IPS-NIHi11 (cell line): Measurements from ENCODE around the gene CDC42BPA.
"Not testable (repeated sequence)": the region's sequence is repeated elsewhere in the genome, so short reads cannot be mapped to it uniquely, and the experiment has no call there.

Source experiments
- DNase-seq: peaks from one replicate; pipeline ENCODE4 v3.0.0; 2012; ENCODE audit warnings: mixed read lengths, low spot score

CDC42BPA gene

DNA sequence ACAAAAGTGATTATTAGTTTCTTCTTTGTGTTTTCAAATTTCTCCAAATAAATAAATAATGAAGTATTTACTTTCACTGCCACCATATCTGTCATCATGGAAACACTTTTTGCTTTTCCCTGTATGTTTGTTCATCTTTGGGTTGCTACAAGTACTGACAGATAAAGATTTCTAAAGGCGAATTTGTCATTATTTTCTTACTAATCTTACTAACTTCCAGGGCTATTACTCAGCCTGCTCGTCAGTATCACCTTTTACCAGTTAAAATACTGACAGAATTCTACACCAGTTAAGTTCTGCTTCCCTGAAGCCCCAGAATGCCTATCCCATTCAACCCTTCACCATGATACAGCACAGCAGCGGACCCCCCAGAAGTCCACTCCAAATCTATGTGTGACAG, 106.1 kb downstream of the CDC42BPA start:
- DNase-seq: no peak

DNA sequence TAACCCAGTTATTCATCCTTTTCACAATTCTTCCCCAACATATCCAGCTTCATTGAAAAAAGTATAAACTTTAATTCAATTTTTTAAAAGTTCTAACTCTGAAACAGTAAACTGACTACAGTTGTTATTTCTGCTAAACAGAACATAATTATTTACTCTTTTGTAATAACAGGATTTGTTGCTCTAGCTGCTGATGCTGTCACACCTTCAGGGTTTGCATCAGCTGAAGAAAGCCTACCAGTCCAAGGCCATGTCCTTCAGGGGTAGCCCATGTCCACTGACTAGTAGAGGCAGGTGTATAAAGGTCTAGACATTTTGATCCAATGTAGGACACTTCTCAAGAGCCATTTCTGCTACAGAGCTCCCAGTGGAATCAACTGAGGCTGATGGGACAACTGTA, 107.7 kb downstream of the CDC42BPA start:
- no peak for DNase-seq

DNA sequence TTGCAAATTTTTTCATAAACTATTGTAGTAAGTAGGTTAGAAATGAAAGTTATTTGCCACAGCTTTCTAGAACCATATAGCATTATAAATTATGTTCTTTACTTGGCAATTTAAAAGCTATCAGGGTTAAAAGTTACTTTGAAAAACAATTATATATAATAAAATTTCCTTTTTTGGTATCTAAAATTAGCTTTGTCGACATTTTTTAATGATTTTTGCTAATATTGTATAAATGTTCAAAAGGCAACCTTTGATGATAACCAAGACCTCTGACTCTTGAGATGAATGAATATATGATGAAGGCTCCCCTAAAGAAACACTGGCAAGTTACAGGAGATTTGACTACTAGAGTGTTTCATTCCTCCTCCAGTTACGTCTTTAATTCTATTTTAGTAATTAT, 121.2 kb downstream of the CDC42BPA start:
- no peak for DNase-seq

DNA sequence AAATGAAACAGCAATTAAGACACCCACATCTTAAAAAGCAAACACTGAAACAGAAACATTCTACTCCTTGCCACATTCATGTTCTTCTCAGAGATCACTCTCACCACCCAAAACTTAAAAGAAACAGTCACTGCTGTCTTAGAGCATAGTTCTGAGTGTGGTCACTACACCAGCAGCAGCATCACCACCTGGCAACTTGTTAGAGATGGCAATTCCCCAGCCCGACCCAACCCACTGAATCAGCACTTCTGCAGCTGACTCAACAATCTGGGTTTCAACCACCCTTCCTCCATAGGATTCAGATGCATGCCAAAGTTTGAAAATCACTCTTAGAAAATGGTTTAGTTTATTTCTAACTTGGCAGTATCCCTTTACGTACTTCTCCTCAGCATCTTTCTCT, 126.1 kb downstream of the CDC42BPA start:
- DNase-seq: peak; percentile 8

DNA sequence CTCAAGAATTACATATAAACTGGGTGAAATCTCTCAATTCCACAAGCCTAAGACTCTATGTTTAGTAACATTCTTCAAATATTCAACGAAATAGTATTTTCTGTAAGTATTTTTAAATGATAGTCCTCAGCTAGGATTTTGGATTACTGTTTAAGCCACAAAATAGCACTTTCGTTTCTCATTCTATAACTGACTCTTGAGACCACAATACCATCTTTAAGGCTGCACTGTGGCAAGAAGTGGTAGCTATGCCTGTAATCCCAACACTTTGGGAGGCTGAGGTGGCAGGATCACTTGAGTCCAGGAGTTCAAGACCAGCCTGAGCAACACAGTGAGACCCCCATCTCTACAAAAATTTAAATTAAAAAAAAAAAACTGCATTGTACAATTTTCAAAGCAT, 126.7 kb downstream of the CDC42BPA start:
- no peak for DNase-seq

DNA sequence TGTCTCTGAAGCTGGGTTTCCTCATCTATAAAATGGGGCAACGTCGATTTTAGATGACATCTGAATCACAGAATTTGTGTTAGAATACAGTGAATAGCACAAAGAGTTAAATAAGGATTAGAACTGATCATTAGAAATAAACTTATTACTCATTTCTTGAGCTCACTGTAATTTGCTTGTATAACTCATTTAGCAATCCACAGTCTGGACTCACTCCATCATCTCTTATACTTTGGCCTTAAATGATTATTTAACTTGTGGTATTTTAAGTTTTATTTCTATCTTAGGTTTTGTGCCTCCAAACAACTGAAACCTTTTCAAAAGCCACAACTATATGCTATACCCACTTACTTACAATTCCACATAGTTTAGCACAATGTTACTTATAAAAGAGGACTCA, 128.0 kb downstream of the CDC42BPA start:
- DNase-seq: no peak

DNA sequence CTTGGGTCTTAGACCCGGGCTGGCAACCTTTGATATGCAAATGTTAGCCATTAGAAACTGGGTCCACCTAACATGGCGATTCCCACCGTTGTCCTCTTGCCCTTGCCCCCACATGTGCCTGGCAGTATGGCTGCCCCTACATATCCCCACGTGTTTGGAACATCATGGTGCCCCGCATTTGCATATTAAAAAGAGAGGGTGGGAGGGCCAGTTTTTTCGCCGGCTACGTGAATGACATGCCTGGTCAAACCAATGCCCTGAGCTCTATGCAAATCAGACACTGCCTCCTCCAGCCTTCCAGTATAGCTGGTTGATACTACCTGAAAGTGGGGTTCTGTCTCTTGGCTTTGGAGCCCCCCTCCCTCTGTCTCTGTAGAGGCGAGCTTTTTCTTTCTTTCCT, 133.0 kb downstream of the CDC42BPA start:
- DNase-seq: no peak

DNA sequence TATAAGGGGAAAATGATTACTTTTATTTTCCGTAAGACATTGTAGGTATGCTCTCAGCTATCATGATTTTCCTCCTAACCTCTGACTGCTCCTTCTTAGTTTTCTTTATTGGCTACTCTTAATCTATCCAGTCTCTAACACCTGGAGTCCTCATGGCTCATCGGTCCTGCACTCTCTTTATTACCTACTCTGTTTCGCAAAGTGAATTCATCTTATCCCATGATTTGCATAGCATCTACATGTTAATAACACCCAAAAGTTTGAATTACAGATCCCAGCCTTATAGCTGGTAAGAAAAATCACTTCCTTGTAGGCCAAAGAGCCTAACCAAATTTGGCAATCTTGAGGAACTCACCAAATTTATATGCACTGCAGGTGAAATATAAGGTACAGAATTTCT, 136.3 kb downstream of the CDC42BPA start:
- no peak for DNase-seq

DNA sequence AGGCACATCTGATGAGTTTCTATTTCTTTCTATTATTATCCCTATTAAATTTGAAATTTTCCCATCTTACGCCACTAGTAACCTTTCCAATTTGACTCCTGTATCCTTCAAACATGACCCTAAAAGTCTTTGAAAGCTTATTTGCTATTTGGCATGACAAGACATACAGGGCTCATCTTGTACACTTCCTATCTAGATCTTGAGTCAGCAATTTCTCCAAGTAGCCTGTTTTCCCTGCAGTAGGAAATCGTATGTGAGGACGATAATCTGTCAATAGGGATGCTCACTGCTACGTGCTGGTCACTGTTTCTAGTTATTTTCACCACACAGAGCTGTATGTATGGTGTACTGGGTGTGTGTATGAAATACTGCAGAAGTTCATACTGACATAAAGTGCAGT, 142.7 kb downstream of the CDC42BPA start:
- DNase-seq: no peak

DNA sequence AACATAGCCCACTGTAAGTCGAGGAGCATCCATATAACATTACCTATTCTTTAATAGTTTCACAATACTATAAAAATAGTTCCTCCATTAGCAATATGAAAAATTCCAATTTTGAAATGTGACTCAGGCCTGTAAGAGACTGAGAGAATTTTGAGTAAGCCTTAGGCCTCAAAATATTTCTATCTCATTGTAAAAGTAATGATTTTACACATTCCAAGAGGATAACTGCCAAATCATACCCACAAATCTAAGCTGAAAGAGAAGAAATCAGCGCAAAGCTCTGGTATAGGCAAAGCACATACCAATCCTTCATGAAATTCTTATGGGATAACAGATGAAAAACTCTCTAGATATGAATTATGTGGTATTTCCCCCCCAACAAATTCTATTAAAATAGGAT, 144.1 kb downstream of the CDC42BPA start:
- DNase-seq: no peak

DNA sequence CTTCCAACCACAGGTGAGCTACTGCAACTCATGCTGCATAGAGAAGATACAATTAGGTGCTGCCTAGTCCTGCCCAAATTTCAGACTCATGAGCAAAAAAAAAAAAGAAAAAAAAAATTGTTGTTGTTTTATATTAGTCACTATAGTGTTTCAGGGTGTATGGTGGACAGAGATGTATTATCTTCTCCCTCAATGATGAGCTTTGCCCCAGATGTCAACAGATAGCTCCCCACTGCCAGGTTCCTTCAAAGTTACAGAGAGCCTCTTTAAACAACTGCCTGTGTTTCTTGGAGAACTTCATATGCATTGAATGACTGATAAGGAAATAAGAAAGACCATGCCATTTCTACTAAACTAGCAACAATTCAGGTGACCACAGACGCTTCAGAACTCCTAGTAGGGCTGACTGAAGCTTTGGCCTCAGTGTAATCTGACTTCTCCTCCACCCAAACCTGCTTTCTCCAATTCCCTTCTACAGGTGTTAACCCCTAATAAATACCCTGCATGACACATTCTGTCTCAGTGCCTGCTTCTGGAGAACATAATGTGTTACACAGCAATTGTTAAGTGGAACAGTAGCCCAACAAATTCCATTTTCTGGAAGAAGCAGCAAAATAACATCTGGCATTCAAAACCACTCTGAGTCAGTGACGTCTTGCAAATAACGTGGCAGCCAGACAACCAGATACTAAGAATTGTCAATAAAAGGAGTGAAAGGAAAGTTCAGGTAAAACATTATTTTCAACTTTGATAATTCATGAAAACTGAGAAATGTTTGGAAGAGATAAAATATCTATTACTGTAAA, 147.7 kb downstream of the CDC42BPA start:
- no peak for DNase-seq

DNA sequence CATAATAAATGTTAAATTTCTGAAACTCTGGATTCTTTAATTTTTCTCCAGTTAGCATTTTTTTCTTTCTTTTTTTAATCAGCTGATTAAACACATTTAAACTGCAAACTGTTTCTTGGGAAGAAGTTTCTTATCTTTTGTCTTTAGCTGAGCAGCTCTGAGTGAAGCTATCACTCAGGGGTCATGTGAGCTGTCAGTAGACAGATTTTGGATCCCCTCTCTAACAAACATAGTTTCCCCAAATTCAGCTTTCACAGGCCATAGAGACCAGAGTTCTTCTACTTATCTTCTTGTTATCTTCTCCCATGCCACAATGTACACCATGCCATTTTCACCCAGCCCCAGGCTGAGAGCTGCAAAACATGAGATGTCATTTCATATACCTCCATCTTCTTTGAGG, 148.9 kb downstream of the CDC42BPA start:
- DNase-seq: no peak

DNA sequence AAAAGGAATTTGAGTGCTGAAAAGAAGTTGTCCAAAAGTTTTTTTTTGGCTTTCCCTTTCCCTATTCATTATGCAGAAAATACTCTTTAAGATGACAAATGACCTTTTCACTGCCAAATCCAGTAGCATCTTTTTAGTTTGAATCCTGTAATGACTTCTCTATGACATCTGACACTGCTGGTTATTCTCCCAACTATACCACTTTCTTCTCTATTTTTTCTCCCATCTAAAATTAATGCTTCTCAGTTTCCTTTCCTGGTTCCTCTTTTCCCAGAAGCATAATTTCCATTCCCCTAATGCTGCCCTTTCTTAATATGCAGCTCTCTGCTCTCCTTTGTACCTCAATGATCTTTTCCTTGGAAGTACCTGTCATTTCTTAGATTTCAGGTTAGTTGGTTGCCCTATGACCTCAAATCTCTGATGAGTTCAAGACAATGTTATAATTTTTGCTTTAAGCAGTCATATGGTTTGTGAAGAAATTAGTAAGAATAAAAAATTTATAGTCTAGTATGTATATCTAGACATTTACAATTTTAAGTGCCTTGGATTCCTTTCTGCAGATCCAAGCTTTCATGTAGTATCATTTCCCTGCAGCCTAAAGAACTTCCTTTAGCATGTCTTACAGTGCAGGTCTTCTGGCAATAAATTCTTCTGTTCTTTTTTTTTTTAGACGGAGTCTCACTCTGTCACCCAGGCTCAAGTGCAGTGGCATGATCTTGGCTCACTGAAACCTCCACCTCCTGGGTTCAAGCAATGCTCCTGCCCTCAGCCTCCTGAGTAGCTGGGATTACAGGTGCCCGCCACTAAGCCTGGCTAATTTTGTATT, 150.8 kb downstream of the CDC42BPA start:
- DNase-seq: no peak

DNA sequence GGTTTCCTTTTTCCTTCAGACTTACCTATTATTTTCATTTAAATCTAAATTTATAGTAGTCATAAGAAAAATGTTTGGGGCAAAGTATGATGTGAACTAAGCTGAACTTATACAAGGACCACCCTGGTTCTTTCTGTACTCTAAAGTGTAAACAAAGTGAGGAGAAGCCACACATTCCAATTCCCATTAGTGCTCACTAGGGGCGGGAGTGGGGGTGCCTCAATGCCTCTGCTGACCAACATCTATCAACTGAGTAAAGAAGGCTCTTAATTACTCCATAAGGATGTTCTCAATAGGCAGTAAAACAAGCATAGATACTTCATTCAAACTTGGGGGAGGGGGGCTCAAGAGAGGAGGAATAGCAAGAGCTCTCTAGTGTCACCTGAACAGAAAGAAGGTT, 151.7 kb downstream of the CDC42BPA start:
- peak; percentile 26 for DNase-seq

DNA sequence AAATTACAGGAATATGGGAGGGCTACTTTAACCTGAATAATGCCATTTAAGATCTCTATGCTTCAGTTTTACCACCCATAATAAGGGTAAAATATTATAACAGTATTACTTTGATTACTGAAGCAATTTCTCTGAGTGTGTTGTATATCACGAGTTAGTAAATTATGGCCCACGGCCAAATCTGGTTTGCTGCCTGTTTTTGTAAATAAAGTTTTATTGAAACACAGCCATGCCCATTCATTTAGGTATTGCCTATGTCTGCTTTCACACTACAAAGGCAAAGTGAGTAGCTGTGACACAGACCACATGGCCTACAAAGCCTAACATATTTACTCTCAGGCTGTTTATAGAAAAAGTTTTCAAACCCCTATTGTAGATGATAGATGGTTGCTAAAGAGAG, 156.8 kb downstream of the CDC42BPA start:
- DNase-seq: no peak

DNA sequence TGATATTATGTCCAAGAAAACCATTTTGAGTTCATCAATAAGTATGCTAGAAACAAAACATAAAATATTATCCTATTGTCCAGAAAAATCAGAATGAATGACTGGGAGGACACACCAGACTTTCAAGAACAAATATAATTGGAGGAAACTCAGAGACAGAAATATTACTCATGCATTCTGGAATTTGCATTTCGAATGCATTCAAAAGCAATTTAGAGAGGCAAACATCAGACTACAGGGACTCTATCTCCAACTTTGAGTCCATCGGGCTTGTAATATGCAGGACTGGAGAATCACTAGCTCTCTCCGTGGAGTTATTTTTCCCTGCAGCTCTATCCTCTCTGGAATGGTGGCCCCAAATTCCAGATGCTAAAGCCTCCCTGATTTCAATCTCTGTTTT, 161.8 kb downstream of the CDC42BPA start:
- DNase-seq: no peak

DNA sequence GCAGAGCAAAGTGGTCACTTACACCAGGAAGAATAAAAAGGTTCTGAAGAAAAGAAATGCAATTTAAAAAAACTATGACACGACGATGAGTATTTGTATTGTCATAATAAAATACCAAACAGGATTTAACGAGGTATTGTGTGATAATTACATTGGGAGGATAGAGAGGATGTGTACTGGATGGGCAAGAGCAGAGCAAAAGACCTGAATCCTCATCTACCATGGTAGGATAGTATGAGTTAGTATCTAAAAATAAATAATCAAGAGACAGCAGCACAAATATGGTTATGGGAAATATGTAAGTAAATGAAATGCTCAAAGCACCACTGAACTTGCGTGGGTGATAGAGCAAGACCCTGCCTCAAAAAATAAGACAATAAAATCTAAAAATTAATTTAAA, 162.6 kb downstream of the CDC42BPA start:
- DNase-seq: no peak

DNA sequence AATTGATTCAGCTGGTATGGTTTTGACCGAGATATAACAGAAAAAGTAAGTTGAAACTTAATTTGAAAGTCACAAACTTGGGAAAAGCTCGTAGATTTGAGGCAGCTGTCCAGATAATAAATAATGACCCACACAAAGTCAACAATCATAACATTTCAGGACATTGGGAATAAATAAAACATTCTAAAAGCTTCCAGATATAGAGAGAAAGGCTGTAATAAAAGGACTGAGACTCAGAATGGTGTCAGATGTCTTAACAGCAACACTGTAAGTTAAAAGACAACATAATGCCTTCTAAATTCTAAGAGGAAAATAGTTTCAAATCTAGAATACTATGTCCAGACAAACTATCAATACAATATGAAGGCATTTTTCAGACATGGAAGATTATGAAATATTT, 163.3 kb downstream of the CDC42BPA start:
- DNase-seq: no peak

DNA sequence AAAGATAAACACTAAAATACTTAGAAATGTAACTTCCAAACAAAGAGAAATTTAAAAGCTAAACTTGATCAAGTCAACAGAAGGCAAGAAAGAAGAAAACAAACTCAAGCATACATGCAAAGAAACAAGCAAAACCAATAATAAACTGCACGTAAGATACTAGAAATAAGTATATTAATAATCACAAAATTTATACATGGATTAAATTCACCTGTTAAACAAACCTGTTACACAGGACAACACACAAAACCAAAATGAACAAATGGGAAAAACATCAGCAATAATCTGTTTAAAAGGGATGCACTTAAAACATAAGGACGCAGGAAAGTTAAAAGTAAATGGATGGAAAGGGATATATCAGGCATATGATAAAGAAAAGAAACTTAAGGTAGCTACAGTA, 165.8 kb downstream of the CDC42BPA start:
- DNase-seq: no peak

DNA sequence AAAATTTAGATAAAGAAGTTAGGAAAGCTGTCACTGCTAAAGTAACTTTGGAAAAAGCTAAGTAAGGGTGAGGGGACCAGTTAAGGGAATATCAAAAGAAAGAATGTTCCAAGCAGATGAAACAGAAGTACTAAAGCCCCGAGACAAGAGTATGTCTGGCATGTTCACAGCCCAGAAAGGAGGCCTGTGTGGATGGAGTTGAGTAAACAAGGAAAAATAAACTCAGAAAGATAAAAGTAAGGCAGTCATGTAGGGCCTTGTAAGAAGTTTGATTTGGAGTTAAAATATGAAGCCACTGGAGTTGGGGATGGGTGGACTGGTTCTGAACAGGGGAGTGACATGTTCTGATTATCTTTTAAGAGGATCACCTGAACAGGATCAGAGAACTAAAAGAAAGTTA, 177.9 kb downstream of the CDC42BPA start:
- DNase-seq: no peak

DNA sequence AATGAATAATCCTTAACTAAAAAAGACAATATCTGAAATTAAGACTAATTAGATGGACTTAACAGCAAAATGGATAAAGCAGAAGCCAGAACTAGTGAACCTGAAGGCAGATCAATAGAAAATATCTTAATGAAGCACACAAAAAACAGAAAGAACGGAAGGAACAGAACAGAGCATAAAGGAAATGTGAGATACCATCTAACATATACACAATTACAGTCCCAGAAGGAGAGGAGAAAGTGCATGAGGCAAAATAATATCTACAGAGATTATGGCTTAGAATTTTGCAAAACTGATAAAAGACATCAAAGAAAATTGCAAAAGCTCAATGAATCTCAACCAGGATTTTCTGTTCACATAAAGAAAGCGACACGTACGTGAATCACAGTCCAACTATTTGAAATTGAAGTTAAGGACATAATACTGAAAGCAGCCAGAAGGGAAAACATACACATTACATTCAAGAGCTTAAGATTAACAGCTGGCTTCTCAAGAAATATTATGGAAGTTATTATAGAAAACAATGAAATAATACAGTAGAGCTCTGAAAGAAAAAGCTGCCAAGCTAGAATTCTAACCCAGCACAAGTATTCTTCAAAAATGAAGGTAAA, 182.0 kb downstream of the CDC42BPA start:
- DNase-seq: no peak

DNA sequence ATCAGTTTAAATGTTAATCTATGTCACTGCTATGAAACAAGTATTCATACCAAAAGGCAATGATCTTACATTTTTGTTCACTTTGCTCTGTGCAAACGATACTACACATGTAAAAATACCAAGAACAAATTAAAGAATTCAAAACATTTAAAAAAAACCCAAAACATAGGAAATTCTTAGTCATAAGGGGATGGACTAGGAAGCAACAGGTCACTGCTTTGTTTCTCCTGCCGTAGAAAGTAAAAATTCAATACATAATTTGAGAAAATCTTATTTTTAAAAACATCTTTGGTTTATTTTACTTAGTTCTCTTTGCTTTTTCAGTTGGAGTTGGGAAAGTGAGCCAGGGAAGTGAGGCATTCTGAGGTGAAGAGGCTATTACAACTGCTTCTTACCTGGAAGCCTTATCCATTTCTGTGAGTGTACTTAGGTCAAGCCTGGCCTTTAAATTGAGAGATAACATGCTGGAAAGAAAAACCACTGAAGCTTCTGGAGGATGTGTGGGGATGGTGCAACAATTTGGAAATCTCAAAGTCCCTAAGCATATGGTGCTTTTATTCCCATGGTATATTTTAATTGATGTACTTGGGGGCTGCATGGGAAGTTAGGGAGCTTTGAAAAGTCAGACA, 183.5 kb downstream of the CDC42BPA start:
- no peak for DNase-seq

DNA sequence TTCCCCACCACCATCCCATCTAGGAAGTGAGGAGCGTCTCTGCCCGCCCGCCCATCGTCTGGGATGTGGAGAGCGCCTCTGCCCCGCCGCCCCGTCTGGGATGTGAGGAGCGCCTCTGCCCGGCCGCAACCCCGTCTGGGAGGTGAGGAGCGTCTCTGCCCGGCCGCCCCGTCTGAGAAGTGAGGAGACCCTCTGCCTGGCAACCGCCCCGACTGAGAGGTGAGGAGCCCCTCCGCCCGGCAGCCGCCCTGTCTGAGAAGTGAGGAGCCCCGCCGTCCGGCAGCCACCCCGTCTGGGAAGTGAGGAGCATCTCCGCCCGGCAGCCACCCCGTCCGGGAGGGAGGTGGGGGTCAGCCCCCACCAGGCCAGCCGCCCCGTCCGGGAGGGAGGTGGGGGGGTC, 185.6 kb downstream of the CDC42BPA start:
- DNase-seq: not testable (repeated sequence)
